Measurements from ENCODE around the gene ATP2C2. TPM values are rescaled to one million over a fixed set of nuclear protein-coding genes. Genes with fewer than 3 reads are reported as not detected.

Gene ATP2C2, protein sequence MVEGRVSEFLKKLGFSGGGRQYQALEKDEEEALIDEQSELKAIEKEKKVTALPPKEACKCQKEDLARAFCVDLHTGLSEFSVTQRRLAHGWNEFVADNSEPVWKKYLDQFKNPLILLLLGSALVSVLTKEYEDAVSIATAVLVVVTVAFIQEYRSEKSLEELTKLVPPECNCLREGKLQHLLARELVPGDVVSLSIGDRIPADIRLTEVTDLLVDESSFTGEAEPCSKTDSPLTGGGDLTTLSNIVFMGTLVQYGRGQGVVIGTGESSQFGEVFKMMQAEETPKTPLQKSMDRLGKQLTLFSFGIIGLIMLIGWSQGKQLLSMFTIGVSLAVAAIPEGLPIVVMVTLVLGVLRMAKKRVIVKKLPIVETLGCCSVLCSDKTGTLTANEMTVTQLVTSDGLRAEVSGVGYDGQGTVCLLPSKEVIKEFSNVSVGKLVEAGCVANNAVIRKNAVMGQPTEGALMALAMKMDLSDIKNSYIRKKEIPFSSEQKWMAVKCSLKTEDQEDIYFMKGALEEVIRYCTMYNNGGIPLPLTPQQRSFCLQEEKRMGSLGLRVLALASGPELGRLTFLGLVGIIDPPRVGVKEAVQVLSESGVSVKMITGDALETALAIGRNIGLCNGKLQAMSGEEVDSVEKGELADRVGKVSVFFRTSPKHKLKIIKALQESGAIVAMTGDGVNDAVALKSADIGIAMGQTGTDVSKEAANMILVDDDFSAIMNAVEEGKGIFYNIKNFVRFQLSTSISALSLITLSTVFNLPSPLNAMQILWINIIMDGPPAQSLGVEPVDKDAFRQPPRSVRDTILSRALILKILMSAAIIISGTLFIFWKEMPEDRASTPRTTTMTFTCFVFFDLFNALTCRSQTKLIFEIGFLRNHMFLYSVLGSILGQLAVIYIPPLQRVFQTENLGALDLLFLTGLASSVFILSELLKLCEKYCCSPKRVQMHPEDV
- total RNA-seq (2014; rRNA removed; shearing (Covaris generic)), result not detected in 2 replicates

DNA sequence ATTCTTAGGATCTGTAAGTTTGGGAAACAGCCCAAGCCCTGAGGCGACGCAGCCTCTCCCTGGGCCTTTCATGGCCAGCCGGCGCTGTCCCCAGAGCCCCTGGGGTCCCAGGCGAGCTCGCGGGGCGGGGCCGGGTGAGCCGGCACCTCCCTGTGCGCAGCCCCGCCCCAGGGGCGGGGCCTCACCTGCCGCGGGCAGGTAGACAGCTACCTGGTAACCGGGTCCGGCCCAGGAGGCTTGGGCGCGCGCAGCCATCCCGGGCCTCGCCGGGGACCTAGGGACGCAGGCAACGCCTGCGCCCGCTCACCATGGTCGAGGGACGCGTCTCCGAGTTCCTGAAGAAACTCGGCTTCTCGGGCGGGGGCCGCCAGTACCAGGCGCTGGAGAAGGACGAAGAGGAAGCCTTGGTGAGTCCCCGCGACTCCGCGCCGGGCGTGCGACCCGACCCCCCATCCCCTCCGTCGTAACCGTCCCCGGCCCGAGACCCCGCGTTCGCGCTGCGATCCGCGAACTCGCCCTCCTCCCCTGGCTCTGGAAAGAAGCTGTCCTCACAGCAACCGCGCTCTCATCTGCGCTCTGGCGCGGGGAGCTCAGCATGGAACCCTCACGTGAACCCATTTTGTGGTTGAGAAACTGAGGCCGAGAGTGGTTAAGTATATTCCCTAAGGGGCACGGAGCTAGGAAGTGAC is at the start of gene ATP2C2:
Gene ATP2C2, plus strand, starts transcription at position 231 of the 689 bp plus-strand sequence. Its CDS starts 78 bp downstream, at position 309.
- DNase-seq (ENCODE audit: low spot score), result no peak
- in situ Hi-C loops (cut with HindIII; ENCODE audit: low sequenced_read_pairs), result no loop called here

DNA sequence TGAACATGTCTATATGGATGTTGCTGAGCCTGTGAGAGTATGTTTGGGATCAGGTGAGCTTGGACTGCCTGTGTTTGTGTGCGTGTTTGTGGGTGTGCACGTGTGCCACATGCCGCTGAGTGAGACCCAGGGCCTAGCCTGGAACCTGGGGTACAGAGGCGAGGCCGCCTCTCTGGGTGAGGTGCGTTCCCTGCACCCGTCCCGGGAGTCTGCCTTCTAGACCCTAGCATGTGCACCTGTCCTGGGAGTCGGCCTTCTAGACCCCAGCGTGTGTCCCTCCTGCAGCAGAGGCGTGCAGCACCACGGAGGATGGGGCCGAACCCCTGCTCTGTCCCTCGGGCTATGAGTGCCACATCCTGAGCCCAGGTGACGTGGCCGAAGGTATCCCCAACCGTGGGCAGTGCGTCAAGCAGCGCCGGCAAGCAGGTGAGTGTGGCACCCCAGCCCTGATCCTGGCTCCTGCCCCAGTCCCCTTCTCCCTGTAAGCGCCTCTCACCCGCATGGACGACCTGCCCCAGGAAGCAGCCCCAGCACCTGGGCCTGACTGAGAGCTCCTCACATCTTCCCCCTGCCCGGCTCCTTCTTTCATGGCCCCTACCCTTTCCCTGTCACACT is 49.1 kb upstream of the ATP2C2 start:
- in situ Hi-C loops (cut with HindIII; ENCODE audit: low sequenced_read_pairs), result no loop called here
- DNase-seq (ENCODE audit: low spot score), result no peak

DNA sequence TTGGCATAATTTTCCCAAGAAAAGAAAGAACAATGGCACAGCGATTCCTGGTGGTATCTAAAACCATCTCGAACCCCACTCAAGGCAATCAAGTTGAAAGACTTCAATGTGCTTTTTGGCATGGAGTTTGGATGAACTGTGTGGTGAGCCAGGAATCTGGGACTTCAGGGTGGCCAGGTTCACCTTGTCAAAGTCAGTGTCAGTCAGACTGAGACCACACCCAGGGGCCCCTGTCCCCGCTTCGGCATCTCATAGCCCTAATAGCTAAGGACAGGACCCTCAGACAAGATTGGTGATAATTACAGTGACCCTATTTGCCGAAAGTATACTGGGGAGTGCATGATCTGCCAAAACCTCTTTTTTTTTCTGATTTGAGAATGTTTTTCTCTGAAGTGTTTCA is 47.8 kb upstream of the ATP2C2 start:
- in situ Hi-C loops (cut with HindIII; ENCODE audit: low sequenced_read_pairs), result no loop called here
- no peak for DNase-seq (ENCODE audit: low spot score)

DNA sequence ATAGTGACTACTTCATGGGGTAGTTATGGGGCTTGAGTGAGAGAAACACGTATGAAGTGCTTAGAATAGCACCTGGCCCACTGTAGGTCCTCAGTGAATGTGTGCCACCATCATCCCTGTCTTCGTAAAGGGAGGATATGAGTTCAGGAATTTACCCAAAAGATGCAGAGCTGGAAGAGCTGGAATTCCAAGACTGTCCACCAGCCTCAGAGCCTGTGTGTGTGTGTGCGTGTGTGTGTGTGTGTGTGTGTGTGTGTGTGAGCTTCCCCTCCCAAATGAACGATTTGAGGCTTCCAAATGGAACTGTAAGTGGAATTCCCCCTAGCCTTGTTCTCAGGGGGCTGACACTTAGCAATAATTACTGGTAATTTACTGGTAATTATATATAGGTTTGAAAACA is 46.4 kb upstream of the ATP2C2 start:
- DNase-seq (ENCODE audit: low spot score), result no peak
- in situ Hi-C loops (cut with HindIII; ENCODE audit: low sequenced_read_pairs), result no loop called here

DNA sequence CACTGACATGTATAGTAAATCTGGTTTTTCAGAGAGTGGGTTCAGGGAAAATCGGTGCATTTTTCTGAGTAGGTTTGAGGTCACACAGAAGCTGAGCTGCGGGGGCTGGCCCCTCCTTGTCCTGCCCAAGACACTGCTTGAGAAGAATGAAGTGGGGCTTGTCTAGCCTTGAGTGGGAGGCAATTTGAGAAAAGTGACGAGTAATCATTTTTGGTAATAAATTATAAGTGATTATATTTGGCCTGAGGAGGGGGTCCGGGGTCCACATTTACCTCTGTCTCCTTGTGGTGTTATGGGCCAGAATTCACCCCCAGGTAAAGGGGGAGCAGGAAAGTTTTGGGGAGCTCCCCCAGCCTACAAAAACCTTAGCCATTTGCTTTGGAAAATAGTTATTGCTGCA is 45.6 kb upstream of the ATP2C2 start:
- in situ Hi-C loops (cut with HindIII; ENCODE audit: low sequenced_read_pairs), result no loop called here
- no peak for DNase-seq (ENCODE audit: low spot score)

DNA sequence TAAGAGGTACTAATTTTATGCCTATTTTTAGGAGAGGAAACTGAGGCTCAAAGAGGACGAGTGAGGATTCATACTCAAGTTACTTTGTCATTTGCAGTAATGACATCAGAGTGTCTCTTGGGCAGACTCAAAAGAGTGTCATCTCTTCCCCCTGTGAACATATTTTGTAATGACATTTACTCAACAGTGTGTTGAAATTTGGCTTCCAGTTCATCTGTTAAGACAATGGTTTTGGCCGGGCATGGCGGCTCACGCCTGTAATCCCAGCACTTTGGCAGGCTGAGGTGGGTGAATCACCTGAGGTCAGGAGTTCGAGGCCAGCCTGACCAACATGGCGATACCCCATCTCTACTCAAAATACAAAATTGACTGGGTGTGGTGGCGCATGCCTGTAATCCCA is 44.7 kb upstream of the ATP2C2 start:
- DNase-seq (ENCODE audit: low spot score), result no peak
- in situ Hi-C loops (cut with HindIII; ENCODE audit: low sequenced_read_pairs), result no loop called here

DNA sequence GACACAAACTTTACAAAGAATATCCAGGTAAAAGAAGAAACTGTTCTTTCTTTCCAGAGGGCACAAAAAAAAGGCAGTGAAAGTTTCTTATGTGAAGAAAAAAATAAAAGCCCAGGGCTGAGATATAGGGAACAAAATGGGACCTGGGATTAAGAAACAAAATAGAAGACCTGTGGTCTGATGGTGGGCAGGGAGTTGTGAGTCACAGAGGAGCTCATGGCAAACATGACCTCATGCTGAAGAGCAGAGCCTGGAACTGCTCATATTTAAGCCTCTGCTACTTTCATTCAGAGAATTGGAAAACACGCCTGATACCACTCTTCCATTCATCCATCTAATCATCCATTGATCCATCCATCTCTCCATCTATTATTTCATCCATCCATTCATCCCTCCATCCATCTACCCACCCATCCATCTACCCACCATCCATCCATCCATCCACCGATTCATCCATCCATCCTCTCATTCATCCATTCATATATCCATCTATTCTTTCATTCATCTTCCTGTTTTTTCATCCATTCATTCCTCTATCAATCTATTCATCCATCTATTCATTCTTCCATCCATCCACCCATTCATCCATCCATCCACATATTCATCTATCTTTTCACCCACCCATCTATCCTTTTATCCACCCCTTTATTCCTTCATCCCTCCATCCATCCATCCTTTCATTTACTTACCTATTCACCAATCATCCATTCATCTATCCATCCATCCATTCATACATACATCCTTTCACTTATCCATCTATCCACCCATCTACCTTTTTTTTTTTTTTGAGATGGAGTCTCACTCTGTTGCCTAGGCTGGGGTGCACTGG is 43.7 kb upstream of the ATP2C2 start:
- in situ Hi-C loops (cut with HindIII; ENCODE audit: low sequenced_read_pairs), result no loop called here
- no peak for DNase-seq (ENCODE audit: low spot score)

DNA sequence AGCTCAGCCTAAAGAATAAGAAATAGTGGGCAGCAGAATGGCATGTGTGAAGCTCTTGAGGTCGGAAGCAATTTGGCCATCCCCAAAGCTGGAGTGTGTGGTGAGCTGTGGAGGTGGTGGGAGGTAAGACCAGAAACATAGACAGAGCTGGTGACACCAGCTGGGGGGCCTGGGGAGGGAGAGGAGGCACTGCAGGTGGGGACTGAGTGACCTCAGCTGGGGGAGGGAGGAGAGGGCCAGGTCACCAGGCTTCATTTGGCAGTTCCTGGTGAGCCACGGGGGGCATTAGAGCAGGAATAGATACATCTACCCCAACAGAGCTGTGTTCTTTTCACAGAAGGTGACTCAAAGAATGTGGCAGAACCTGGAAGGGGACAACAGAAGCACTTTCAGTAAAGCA is 41.8 kb upstream of the ATP2C2 start:
- DNase-seq (ENCODE audit: low spot score), result no peak
- in situ Hi-C loops (cut with HindIII; ENCODE audit: low sequenced_read_pairs), result no loop called here

DNA sequence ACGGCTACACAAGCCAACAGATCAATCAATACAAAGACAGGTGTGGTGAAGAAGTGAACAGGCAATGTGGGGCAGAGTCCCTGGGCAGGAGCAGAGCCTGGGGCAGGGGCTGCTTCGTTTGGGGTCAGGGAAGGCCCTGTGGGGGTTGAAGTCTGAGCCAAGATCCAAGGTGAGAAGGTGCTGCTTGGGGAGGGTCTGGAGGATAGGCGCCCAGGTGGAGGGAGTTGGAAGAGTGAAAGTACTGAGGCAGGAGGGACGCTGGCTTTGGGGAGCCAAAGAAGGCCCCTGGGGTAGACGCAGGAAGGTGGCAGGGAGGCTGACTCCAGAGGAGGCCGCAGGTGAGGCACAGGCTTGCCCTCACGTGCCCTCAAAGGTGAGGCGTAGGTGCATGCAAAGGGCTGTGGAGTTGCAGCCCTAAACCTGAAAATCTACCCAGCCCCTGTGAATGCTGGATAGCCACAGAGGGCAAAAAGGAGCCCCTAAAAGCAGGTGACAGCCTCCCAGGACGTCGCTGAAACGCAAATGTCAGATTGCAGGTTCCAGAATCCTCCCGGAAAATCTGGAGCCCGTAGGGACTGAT is 40.3 kb upstream of the ATP2C2 start:
- DNase-seq (ENCODE audit: low spot score), result no peak
- in situ Hi-C loops (cut with HindIII; ENCODE audit: low sequenced_read_pairs), result no loop called here

DNA sequence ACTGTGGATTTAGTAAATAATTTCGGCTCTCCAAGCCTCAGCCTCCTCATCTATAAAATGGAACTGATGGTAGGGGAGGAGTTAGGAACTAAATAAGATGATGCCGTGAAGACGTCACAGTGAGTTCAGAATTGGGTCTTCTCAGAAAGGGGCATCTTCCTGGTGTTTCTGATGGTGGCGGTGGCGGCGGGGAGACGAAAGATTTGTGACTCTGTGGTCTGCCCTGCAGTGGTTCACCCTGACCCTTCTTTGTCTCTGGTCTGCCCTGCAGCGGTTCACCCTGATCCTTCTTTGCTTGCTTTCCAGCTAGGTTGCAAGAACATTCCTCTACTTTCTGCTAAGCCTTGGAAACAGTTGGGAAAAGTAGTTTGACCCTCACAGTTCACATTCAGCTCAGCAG is 39.3 kb upstream of the ATP2C2 start:
- in situ Hi-C loops (cut with HindIII; ENCODE audit: low sequenced_read_pairs), result no loop called here
- no peak for DNase-seq (ENCODE audit: low spot score)

DNA sequence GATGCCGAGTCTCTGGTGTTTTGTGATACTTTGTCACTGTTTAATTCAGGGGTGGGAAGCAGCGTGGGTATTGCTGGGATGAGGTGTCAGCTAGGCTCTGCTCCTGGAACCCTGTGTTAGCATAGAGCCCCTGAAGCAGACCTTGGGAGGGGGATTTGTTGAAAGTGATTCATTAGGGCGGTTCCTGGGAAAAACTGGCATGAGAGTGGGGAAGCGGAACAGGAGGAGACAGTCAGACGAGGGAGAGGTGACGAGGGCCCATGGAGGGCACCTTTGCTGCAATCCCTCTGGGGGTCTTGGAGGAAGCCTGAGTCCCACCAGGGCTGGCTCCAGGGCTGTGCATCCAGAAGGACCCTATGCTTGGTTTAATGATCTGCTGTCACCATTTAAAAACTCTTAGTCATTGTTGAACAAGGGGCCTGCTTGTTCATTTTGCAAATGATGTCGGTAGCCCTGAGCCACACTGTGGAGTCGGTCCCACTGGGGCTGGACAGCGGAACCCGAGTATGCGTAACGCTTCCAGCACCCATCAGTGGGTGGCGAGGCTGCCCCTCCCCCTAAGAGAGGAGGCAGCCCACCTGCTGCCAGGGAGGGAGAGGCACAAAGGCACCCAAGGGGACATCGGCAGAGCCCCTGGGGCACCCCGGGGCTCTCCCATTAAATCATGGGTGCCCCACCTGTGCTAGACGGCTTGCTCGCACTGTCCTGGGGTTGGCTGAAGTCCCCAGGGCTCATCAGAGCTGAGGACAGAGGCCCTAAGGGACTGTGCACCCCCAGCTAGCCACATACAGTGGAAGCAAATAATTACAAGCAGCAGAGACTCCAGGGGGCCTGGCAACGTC is 38.3 kb upstream of the ATP2C2 start:
- DNase-seq (ENCODE audit: low spot score), result no peak
- in situ Hi-C loops (cut with HindIII; ENCODE audit: low sequenced_read_pairs), result no loop called here

DNA sequence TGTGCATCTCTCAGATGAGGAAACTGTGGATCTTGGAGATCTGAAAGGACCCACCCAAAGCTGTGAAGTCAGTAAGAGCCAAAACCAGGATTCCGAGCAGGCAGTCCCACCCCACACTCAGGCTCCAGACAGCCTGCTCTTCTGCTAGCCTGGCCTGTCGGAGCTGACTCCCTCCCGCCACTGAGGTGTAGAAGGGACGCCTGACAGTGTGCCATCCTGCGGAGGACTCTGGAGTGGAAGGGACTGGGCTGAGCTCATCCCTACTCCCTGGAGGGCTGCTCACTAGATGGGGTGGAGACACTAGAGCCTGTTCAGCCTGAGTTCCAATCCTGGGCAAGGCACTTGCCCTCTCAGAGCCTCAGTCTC is 37.7 kb upstream of the ATP2C2 start:
- in situ Hi-C loops (cut with HindIII; ENCODE audit: low sequenced_read_pairs), result no loop called here
- DNase-seq (ENCODE audit: low spot score), result no peak

DNA sequence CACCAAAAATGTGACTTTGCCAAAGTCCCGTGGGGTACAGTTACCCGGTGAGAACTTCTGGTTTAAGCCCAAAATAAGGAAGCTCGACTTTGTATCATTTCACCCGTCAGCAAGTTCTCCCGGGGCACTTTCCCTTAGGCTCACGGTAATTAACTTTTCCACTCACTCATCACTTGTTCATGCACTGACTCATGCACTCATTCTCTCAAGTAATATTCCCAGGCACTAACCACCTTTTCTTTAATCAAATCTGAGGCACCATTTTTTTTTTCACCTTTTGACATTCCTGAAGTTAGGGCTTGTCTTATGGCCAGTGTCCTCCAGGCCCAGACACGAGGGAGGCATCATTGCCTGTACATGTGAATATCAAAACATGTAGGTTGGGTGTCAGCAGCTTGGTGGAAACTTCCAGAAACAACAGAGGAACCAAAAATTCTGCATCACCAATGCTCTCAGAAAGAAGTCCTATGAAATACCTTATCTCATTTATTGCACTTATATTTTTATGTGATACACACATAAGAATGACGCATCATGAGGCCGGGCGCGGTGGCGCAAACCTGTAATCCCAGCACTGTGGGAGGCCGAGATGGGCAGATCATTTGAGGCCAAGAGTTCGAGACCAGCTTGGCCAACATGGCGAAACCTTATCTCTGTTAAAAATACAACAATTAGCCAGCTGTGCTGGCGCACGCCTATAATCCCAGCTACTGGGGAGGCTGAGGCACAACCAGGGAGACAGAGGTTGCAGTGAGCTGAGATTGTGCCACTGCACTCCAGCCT is 36.1 kb upstream of the ATP2C2 start:
- in situ Hi-C loops (cut with HindIII; ENCODE audit: low sequenced_read_pairs), result no loop called here
- no peak for DNase-seq (ENCODE audit: low spot score)

DNA sequence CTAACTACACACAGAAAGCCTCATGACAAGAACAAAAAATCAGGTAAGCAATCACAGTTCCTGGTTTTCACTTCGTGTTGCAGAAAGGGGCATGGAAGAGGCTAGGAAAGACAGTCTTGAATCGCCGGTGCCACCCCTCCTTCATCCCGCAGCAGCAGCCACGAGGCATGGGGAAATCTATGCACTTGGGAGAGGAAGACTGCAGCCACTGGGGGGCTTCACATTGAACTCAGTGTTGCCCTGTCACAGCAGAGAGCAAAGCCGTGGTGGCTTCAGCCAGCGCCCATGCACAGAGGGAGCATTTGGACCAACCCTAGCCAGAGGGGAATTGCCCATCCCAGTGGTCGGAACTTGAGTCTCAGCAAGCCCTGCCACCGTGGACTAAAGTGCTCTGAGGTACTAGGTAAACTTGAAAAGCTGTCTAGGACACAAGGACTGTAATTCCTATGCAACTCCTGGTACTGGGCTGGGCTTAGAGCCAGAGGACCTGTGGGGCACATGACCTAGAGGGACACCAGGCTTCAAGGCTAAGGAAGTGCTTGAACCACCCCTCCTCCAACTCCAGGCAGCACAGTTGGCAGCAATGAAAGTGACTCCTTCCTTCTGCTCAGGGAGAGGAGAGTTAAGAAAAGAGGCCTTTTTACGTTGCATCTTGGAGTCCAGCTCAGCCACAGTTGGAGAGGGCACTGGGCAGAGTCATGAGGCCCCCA is 35.2 kb upstream of the ATP2C2 start:
- no peak for DNase-seq (ENCODE audit: low spot score)
- in situ Hi-C loops (cut with HindIII; ENCODE audit: low sequenced_read_pairs), result no loop called here

DNA sequence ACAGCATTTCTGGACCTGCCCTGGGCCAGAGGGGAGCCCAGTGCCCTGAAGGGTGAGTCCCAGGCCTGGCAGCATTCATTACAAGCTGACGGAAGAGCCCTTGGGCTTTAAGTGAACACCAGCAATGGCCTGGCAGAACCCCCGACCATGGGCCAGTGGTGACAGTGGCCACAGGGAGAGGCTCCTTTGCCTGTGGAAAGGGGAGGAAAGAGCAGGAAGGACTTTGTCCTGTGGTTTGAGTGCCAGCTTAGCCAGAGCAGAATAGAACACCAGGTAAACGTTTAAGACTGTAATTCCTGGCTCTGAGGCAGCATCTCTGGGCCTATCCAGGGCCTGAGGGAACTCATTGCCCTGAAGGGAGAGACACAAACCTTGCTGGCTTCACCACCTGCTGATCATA is 34.3 kb upstream of the ATP2C2 start:
- no peak for DNase-seq (ENCODE audit: low spot score)
- in situ Hi-C loops (cut with HindIII; ENCODE audit: low sequenced_read_pairs), result no loop called here

DNA sequence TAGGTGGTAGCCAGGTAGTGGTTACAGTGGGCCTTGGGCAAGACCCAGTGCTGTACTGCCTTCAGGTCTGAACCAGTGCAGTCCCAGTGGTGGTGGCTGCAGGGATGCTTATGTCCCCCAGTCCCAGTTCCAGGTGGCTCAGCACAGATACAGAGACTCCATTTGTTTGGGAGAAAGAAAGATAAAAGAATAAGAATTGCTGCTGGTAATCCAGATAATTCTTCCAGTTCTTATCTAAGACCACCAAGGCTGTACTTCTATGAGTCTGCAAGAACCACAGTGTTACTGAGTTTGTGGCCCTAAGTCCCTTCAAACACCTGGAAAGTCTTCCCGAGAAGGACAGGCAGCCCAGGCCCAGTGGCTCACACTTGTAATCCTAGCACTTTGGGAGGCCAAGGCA is 33.9 kb upstream of the ATP2C2 start:
- in situ Hi-C loops (cut with HindIII; ENCODE audit: low sequenced_read_pairs), result no loop called here
- no peak for DNase-seq (ENCODE audit: low spot score)
